Esophagus squamous epithelium (tissue), 4 donors: Measurements from ENCODE around the gene NOTCH4.

Source experiments
- CTCF ChIP-seq, 6 experiments: fragments of 450-650 bp in 4 of 6; fragments of 200-600 bp in 2 of 6; sonication (generic) in 2 of 6; IDR thresholded peaks; one replicate each; pipeline ENCODE4 v1.5.1; 2016 to 2019; ENCODE audit warnings: antibody characterized with exemption in 6 of 6, mild to moderate bottlenecking in 4 of 6, moderate library complexity in 4 of 6
- POLR2A ChIP-seq, 4 donors: fragments of 450-650 bp; IDR thresholded peaks; one replicate each; pipeline ENCODE4 v1.6.1; 2017; ENCODE audit warnings: antibody characterized with exemption in 4 of 4, mild to moderate bottlenecking in 4 of 4, moderate library complexity in 3 of 4

- no peak for TF ChIP-seq CTCF (IDR thresholded peaks at IDR 0.05)
- no peak for TF ChIP-seq POLR2A (IDR thresholded peaks at IDR 0.05)
Measured at GRCh38 chr6:32226434-32226833, 2.6 kb upstream of the NOTCH4 start.
